NCI-H82 (cell line): ENCODE data around the gene IL1RAP.
A peak's percentile ranks its signal among the peaks of the same experiment; 100 is the strongest.

ENCODE experiments used
- DNase-seq: peaks from one replicate; lab custom pipeline; 2025; lab: John Stamatoyannopoulos, UW

Gene IL1RAP

GRCh38 chr3:190614226-190615059 is 100.6 kb downstream of the IL1RAP start:
- DNase-seq = no peak

- no peak for DNase-seq
These were observed 101.1 kb downstream of the IL1RAP start for GRCh38 chr3:190615060-190615384.

- no peak for DNase-seq
These were observed 101.7 kb downstream of the IL1RAP start for GRCh38 chr3:190615607-190616006.

GRCh38 chr3:190616637-190617036 is 102.8 kb downstream of the IL1RAP start:
- DNase-seq = no peak

GRCh38 chr3:190617185-190617584 is 103.3 kb downstream of the IL1RAP start:
- DNase-seq = no peak

- DNase-seq = no peak
These were observed 104.6 kb downstream of the IL1RAP start for GRCh38 chr3:190618330-190619030.

- no peak for DNase-seq
These were observed 105.5 kb downstream of the IL1RAP start for GRCh38 chr3:190619353-190619752.

GRCh38 chr3:190619761-190620160 is 105.9 kb downstream of the IL1RAP start:
- DNase-seq = no peak

GRCh38 chr3:190620886-190621608 is 107.2 kb downstream of the IL1RAP start:
- DNase-seq = no peak

GRCh38 chr3:190621927-190622326 is 108.0 kb downstream of the IL1RAP start:
- DNase-seq = no peak

GRCh38 chr3:190624282-190624681 is 110.4 kb downstream of the IL1RAP start:
- DNase-seq = no peak

- no peak for DNase-seq
These were observed 113.2 kb downstream of the IL1RAP start for GRCh38 chr3:190626951-190627620.

GRCh38 chr3:190629088-190629487 is 115.2 kb downstream of the IL1RAP start:
- DNase-seq = no peak

GRCh38 chr3:190631295-190631694 is 117.4 kb downstream of the IL1RAP start:
- DNase-seq = no peak

GRCh38 chr3:190641564-190641963 is 127.7 kb downstream of the IL1RAP start:
- DNase-seq = no peak

- peak; percentile 61 for DNase-seq
These were observed 128.1 kb downstream of the IL1RAP start for GRCh38 chr3:190642016-190642415.

- peak; percentile 11 for DNase-seq
These were observed 130.2 kb downstream of the IL1RAP start for GRCh38 chr3:190644035-190644434.

GRCh38 chr3:190644766-190645165 is 130.9 kb downstream of the IL1RAP start:
- DNase-seq = no peak

GRCh38 chr3:190645932-190646460 is 132.1 kb downstream of the IL1RAP start:
- DNase-seq = no peak

- DNase-seq = no peak
These were observed 133.1 kb downstream of the IL1RAP start for GRCh38 chr3:190646996-190647395.

- DNase-seq = no peak
These were observed 142.0 kb downstream of the IL1RAP start for GRCh38 chr3:190655933-190656332.

- no peak for DNase-seq
These were observed 144.2 kb downstream of the IL1RAP start for GRCh38 chr3:190658106-190658505.
